Measurements from ENCODE around the gene RUNX3. TPM values are rescaled to one million over a fixed set of nuclear protein-coding genes. Genes with fewer than 3 reads are reported as not detected.

Gene RUNX3
- total RNA-seq, 2 donors from 2014 or later: 6.8 to 8.5 TPM

GRCh38 chr1:24951337-24951736 is 21.3 kb upstream of the RUNX3 start:
- Histone ChIP-seq H3K27ac (no peak overlapping the region), H3K36me3 (no peaks in the 10 kb centered on the region), H3K4me3 (no peak overlapping the region), H3K4me1 (ENCODE audit: control insufficient read depth in 1 of 2, low read depth in 2 of 2) (no peaks in the 10 kb centered on the region), H3K9me3 (no peaks in the 10 kb centered on the region), H3K27me3 (replicated peaks; ENCODE audit: insufficient read depth) (no peaks in the 10 kb centered on the region)
- ATAC-seq (ENCODE audit: insufficient number of reproducible peaks, low FRiP score, low read depth) (no peak), DNase-seq (ENCODE audit: low spot score) (no peak)
- TF ChIP-seq CTCF (IDR thresholded peaks at IDR 0.05): no peak

GRCh38 chr1:24949331-24949881 is 19.3 kb upstream of the RUNX3 start:
- DNase-seq (ENCODE audit: low spot score): no peak
- no peak overlapping the region for H3K4me3 ChIP-seq
- no peak overlapping the region for H3K27ac ChIP-seq
- no peaks in the 10 kb centered on the region for H3K9me3 ChIP-seq
- H3K27me3 ChIP-seq (replicated peaks; ENCODE audit: insufficient read depth): no peaks in the 10 kb centered on the region
- no peaks in the 10 kb centered on the region for H3K36me3 ChIP-seq
- ATAC-seq (ENCODE audit: insufficient number of reproducible peaks, low FRiP score, low read depth): no peak
- no peak for TF ChIP-seq CTCF (IDR thresholded peaks at IDR 0.05)
- no peaks in the 10 kb centered on the region for H3K4me1 ChIP-seq (ENCODE audit: control insufficient read depth in 1 of 2, low read depth in 2 of 2)

- ATAC-seq (ENCODE audit: insufficient number of reproducible peaks, low FRiP score, low read depth): no peak
These were observed 18.2 kb upstream of the RUNX3 start for GRCh38 chr1:24948079-24948827.

GRCh38 chr1:24946861-24947658 is 17.0 kb upstream of the RUNX3 start:
- H3K27ac ChIP-seq: no peak overlapping the region
- no peaks in the 10 kb centered on the region for H3K9me3 ChIP-seq
- no peaks in the 10 kb centered on the region for H3K27me3 ChIP-seq (replicated peaks; ENCODE audit: insufficient read depth)
- no peak for DNase-seq (ENCODE audit: low spot score)
- ATAC-seq (ENCODE audit: insufficient number of reproducible peaks, low FRiP score, low read depth): no peak
- no peak overlapping the region for H3K4me3 ChIP-seq
- no peaks in the 10 kb centered on the region for H3K4me1 ChIP-seq (ENCODE audit: control insufficient read depth in 1 of 2, low read depth in 2 of 2)
- no peaks in the 10 kb centered on the region for H3K36me3 ChIP-seq
- TF ChIP-seq CTCF (IDR thresholded peaks at IDR 0.05): no peak

More at GRCh38 chr1:24948079-24948827, 18.2 kb upstream of the RUNX3 start:
- Histone ChIP-seq H3K27ac (no peak overlapping the region), H3K4me1 (ENCODE audit: control insufficient read depth in 1 of 2, low read depth in 2 of 2) (no peaks in the 10 kb centered on the region), H3K4me3 (no peak overlapping the region), H3K27me3 (replicated peaks; ENCODE audit: insufficient read depth) (no peaks in the 10 kb centered on the region), H3K36me3 (no peaks in the 10 kb centered on the region), H3K9me3 (no peaks in the 10 kb centered on the region)
- DNase-seq (ENCODE audit: low spot score): no peak
- no peak for TF ChIP-seq CTCF (IDR thresholded peaks at IDR 0.05)

Measured in thoracic aorta (tissue), 2 donors.